ENCODE results near the gene SYNE1. TPM values are rescaled to one million over a fixed set of nuclear protein-coding genes. Genes with fewer than 3 reads are reported as not detected.
A peak's percentile ranks its signal among the peaks of the same experiment; 100 is the strongest.
"Not testable (repeated sequence)": the region's sequence is repeated elsewhere in the genome, so short reads cannot be mapped to it uniquely, and the experiment has no call there.

The SYNE1 gene
- polyA plus RNA-seq, 5 donors, result 62.3 to 107 (median 90.2) TPM

GRCh38 chr6:152571089-152571488 is 66.1 kb downstream of the SYNE1 start:
- DNase-seq, result no peak

GRCh38 chr6:152566103-152566875 is 70.9 kb downstream of the SYNE1 start:
- no peak for DNase-seq

- no peak for DNase-seq
These were observed 74.0 kb downstream of the SYNE1 start for GRCh38 chr6:152563177-152563576.

GRCh38 chr6:152558798-152559197 is 78.4 kb downstream of the SYNE1 start:
- DNase-seq, result not testable (repeated sequence)

- DNase-seq, result no peak
These were observed 79.7 kb downstream of the SYNE1 start for GRCh38 chr6:152557502-152557901.

GRCh38 chr6:152554851-152555250 is 82.3 kb downstream of the SYNE1 start:
- no peak for DNase-seq

GRCh38 chr6:152552616-152553209 is 84.4 kb downstream of the SYNE1 start:
- peak; percentile 26 to 58 for DNase-seq

GRCh38 chr6:152543519-152543918 is 93.6 kb downstream of the SYNE1 start:
- no peak for DNase-seq

GRCh38 chr6:152540381-152540780 is 96.8 kb downstream of the SYNE1 start:
- no peak for DNase-seq

GRCh38 chr6:152534541-152534940 is 102.6 kb downstream of the SYNE1 start:
- DNase-seq, result no peak

GRCh38 chr6:152532556-152533422 is 104.4 kb downstream of the SYNE1 start:
- DNase-seq, result peak; percentile 5 to 9

- no peak for DNase-seq
These were observed 105.5 kb downstream of the SYNE1 start for GRCh38 chr6:152531659-152532058.

GRCh38 chr6:152529369-152529768 is 107.8 kb downstream of the SYNE1 start:
- no peak for DNase-seq

GRCh38 chr6:152514120-152514519 is 123.0 kb downstream of the SYNE1 start:
- DNase-seq, result not testable (repeated sequence)

GRCh38 chr6:152509916-152510315 is 127.2 kb downstream of the SYNE1 start:
- DNase-seq, result no peak

GRCh38 chr6:152508477-152508876 is 128.7 kb downstream of the SYNE1 start:
- DNase-seq, result no peak

GRCh38 chr6:152503546-152503945 is 133.6 kb downstream of the SYNE1 start:
- DNase-seq, result no peak

GRCh38 chr6:152502421-152503188 is 134.6 kb downstream of the SYNE1 start:
- no peak for DNase-seq

- no peak for DNase-seq
These were observed 137.2 kb downstream of the SYNE1 start for GRCh38 chr6:152499931-152500330.

GRCh38 chr6:152496731-152497130 is 140.4 kb downstream of the SYNE1 start:
- no peak for DNase-seq

GRCh38 chr6:152495456-152495855 is 141.7 kb downstream of the SYNE1 start:
- not testable (repeated sequence) for DNase-seq

- not testable (repeated sequence) for DNase-seq
These were observed 144.9 kb downstream of the SYNE1 start for GRCh38 chr6:152492281-152492680.

All from right lung (tissue), 5 donors.